ENCODE results near the gene TWSG1. TPM values are rescaled to one million over a fixed set of nuclear protein-coding genes. Genes with fewer than 3 reads are reported as not detected.
"Not testable (repeated sequence)": the region's sequence is repeated elsewhere in the genome, so short reads cannot be mapped to it uniquely, and the experiment has no call there.

TWSG1 gene
- total RNA-seq, 1 donor from 2014 or later, result 7.1 TPM

DNA sequence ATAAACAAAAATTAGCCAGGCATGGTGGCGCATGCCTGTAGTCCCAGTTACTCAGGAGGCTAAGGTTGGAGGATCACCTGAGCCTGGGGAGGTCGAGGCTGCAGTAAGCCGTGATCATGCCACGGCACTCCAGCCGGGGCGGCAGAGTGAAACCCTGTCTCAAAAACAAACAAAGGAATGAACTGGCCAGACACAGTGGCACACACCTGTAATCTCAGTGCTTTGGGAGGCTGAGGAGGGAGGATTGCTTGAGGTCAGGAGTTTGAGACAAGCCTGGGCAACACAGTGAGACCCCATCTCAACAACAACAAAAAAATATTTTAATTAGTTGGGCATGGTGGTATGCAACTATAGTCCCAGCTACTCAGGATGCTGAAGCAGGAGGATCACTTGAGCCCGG lies 116.3 kb downstream of the TWSG1 start:
- intact Hi-C loops (cut with micrococcal nuclease), result not testable (repeated sequence)

Other genes starting within 250 kb of the TWSG1 start
- 215 and 225 TPM in 2 replicates for gene NDUFV2, start 232.1 kb upstream of the TWSG1 start, total RNA-seq
- 74.7 and 78.5 TPM in 2 replicates for gene ANKRD12, start 198.0 kb upstream of the TWSG1 start, total RNA-seq
- gene RALBP1, start 140.7 kb downstream of the TWSG1 start, total RNA-seq, result 44.5 and 45.0 TPM in 2 replicates

Measured in T-helper 2 cell treated with Interferon-gamma antibody and Interleukin-4, amounts not matched to agents 100 ng/mL and 5 ng/mL, for 36 hours (primary cell).